A549 treated with dexamethasone at 1 μM for 4 hours (cell line): Measurements from ENCODE around the gene KLF18. TPM values are rescaled to one million over a fixed set of nuclear protein-coding genes. Genes with fewer than 3 reads are reported as not detected.

ENCODE experiments used
- total RNA-seq: library from RNA; stranded (reverse); fragments of 200-300 nt; extraction: Qiagen RNA extraction; gene quantifications from 5 replicates; pipeline ENCODE4 v1.2.3, GENCODE V29; 2022

The KLF18 gene
- total RNA-seq, result 0.02 to 0.05 TPM (median 0.04 TPM) in 4 of 5 replicates, not detected in the other

DNA sequence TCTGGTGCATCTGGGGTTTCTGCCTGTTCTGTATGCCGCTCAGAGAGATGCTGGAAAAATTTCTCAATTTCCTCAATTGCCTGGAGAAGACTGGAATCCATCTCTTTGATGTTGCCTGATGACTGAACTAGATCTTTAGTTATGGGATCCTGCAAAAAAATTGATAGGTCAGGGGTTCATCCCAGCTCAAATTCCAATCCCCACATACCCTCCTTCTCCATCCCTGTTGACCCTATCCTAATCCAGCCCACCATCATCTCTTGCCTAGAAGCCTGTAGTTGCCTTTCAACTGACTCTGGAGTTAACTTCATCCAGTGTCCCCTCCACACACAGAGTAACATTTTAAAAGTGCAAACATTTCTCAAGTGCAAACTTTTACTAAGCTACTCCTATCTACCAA is at the start of gene KLF18:
Gene KLF18 (minus strand): TSS at position 101 of the 400 bp plus-strand sequence. CDS start 0 bp downstream, at position 101.

DNA sequence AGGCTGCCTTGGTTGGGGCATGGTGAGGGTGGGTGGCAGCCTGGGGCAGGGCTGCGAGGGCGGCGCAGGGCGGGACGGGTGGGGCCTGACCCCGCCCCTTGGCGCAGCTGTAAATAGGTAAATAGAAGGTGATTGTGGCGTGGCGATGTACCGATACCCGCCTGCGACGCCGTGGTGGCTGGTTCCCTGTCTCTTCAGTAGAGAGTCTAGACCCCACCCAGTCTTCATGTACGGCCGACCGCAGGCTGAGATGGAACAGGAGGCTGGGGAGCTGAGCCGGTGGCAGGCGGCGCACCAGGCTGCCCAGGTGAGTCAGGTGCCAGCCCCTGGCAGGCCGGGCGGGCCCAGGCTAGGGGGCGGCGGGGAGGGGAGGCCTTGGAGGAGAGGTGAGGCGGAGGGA is 22.7 kb downstream of the KLF18 start, which contains the start of gene KLF17:
Gene KLF17 (plus strand): TSS at position 140 of the 400 bp plus-strand sequence. CDS start 87 bp downstream, at position 227.

Other genes with a start within 250 kb of the KLF18 start
- gene ARTN, start 207.8 kb downstream of the KLF18 start, total RNA-seq, result 0.10 to 0.48 TPM (median 0.17 TPM) in 4 of 5 replicates, not detected in the other
- 10.0 to 18.1 TPM (median 15.8 TPM) in 5 replicates for gene IPO13, start 194.7 kb downstream of the KLF18 start, total RNA-seq
- gene DPH2, start 171.6 kb downstream of the KLF18 start, total RNA-seq, result 30.9 to 38.5 TPM (median 36.4 TPM) in 5 replicates
- gene ATP6V0B, start 166.7 kb downstream of the KLF18 start, total RNA-seq, result 97.4 to 138 TPM (median 118 TPM) in 5 replicates
- 49.6 to 75.7 TPM (median 71.7 TPM) in 5 replicates for gene B4GALT2, start 162.4 kb downstream of the KLF18 start, total RNA-seq
- gene CCDC24, start 150.0 kb downstream of the KLF18 start, total RNA-seq, result 6.1 to 8.3 TPM (median 7.5 TPM) in 5 replicates
- 8.6 to 15.1 TPM (median 14.3 TPM) in 5 replicates for gene SLC6A9, start 110.2 kb downstream of the KLF18 start, total RNA-seq
- gene KLF17, start 22.8 kb downstream of the KLF18 start, total RNA-seq, result 0.33 to 0.64 TPM (median 0.42 TPM) in 5 replicates
- gene DMAP1, start 71.8 kb upstream of the KLF18 start, total RNA-seq, result 18.5 to 22.0 TPM (median 19.0 TPM) in 5 replicates
- gene ERI3, start 213.6 kb upstream of the KLF18 start, total RNA-seq, result 46.8 to 55.9 TPM (median 53.7 TPM) in 5 replicates